Spleen (tissue), 11 donors: ENCODE results near the gene GAS7. TPM values are rescaled to one million over a fixed set of nuclear protein-coding genes. Genes with fewer than 3 reads are reported as not detected.
"Not testable (repeated sequence)": the region's sequence is repeated elsewhere in the genome, so short reads cannot be mapped to it uniquely, and the experiment has no call there.

Source experiments
- DNase-seq: peaks from one replicate; pipeline ENCODE4 v3.0.0-alpha.2; 2020
- H3K27ac ChIP-seq, 8 donors: fragments of 200-600 bp; sonication (generic) in 7 of 8; 1 replicate in 4 of 8; 2 replicates in 4 of 8; pipeline versions ENCODE4 v1.5.0 to v1.8.0; 2016 to 2021; ENCODE audit warnings: inconsistent platforms in 4 of 8, mild to moderate bottlenecking in 4 of 8, moderate library complexity in 1 of 8
- H3K27me3 ChIP-seq, 7 donors: fragments of 200-600 bp; sonication (generic) in 6 of 7; replicated peaks in 1 of 7; 1 replicate in 4 of 7; 2 replicates in 3 of 7; pipeline versions ENCODE4 v1.5.0 to v1.8.0; 2016 to 2021; ENCODE audit warnings: inconsistent platforms in 3 of 7, mild to moderate bottlenecking in 1 of 7
- H3K36me3 ChIP-seq, 6 donors: fragments of 200-600 bp; sonication (generic) in 5 of 6; 1 replicate in 4 of 6; 2 replicates in 2 of 6; pipeline versions ENCODE4 v1.5.0 to v1.8.0; 2016 to 2021; ENCODE audit warnings: inconsistent platforms in 2 of 6
- H3K4me1 ChIP-seq, 6 donors: fragments of 200-600 bp; sonication (generic) in 5 of 6; 1 replicate in 3 of 6; 2 replicates in 3 of 6; pipeline versions ENCODE4 v1.5.0 to v1.8.0; 2016 to 2021; ENCODE audit warnings: inconsistent platforms in 3 of 6
- H3K4me3 ChIP-seq, 8 donors: fragments of 200-600 bp; sonication (generic) in 7 of 8; 1 replicate in 4 of 8; 2 replicates in 4 of 8; pipeline versions ENCODE4 v1.5.0 to v1.8.0; 2016 to 2021; ENCODE audit warnings: inconsistent platforms in 4 of 8, mild to moderate bottlenecking in 4 of 8, moderate library complexity in 2 of 8
- H3K9me3 ChIP-seq, 8 donors: fragments of 200-600 bp; sonication (generic) in 7 of 8; 1 replicate in 4 of 8; 2 replicates in 4 of 8; pipeline versions ENCODE4 v1.5.0 to v1.8.0; 2016 to 2021; ENCODE audit warnings: inconsistent platforms in 4 of 8
- CTCF ChIP-seq, 11 experiments: fragments of 200-600 bp in 7 of 11; fragments of 450-650 bp in 4 of 11; sonication (generic) in 4 of 11; IDR thresholded peaks in 8 of 11; conservative IDR thresholded peaks in 3 of 11; 1 replicate in 7 of 11; 2 replicates in 4 of 11; pipeline versions ENCODE4 v1.4.0 to v1.8.0; 2016 to 2021; ENCODE audit warnings: antibody characterized with exemption in 11 of 11, inconsistent platforms in 4 of 11, mild to moderate bottlenecking in 1 of 11
- POLR2A ChIP-seq, 3 donors: fragments of 450-650 bp; IDR thresholded peaks; one replicate each; pipeline ENCODE4 v1.5.1; 2017; ENCODE audit warnings: antibody characterized with exemption in 3 of 3, mild to moderate bottlenecking in 1 of 3
- POLR2AphosphoS5 ChIP-seq, 3 donors: sonication (generic); formaldehyde crosslinking; IDR thresholded peaks; one replicate each; pipeline ENCODE4 v1.5.1; 2017; ENCODE audit warnings: antibody characterized with exemption in 3 of 3
- WGBS, 5 donors: extraction: QIAGEN DNeasy Blood & Tissue Kit in 3 of 5; methylation state at CpG; one replicate each; pipeline versions ENCODE4 v1.1.5 to v1.1.7; 2013 to 2018; 5-methylcytosine and 5-hydroxymethylcytosine counted together
- intact Hi-C: fragments of 100-400 bp; cut with DNase I; formaldehyde crosslinking; loops from one replicate; pipeline ENCODE4 v1.15.0; 2023; ENCODE audit warnings: low total_unique reads
- polyA plus RNA-seq, 3 donors: library from polyadenylated mRNA; stranded (reverse); fragments of 200-250 nt; gene quantifications; one replicate each; pipeline ENCODE4 v1.2.1, GENCODE V29; 2013
- total RNA-seq, 7 donors: library from RNA; depleted of rRNA in 3 of 7; stranded (reverse); fragments of >200 nt in 3 of 7; fragmentation: NEBNext Ultra II Directional in 4 of 7; extraction: Animal tissue kit (Norgen Biotek cat#: 25700) in 4 of 7; gene quantifications; one replicate each; pipeline versions ENCODE4 v1.1.0 to v1.2.1, GENCODE V29; 2016 to 2021
- donor health status: healthy with polysubstance abuse.
- donor health status: DM: no; HTN: no; CAD: no; lungs with moderate emphysema.
- donor health status: DM: no; HTN: no; CAD: no.
- donor health status: Bipolar disorder and iron deficiency.
- donor health status: healthy.
- donor health status: DM: no; HTN: no; CAD: no.
- donor health status: DM: yes; HTN: yes; CAD: no.

GAS7 gene
- total and polyA plus RNA-seq, 10 donors = 4.1 to 127 (median 60.9) TPM

GRCh38 chr17:10022416-10022815 lies 176.0 kb downstream of the GAS7 start:
- Histone ChIP-seq H3K9me3 (no peaks in the 10 kb centered on the region), H3K27ac (peak overlapping the region in 3 of 8 donors; percentile 80 to 86 (median 85)), H3K4me1 (peaks cover 11 to 96% (median 42%) of the 10 kb centered on the region in 6 donors), H3K27me3 (no peaks in the 10 kb centered on the region), H3K36me3 (peaks cover 0 to 28% (median 0%) of the 10 kb centered on the region in 6 donors), H3K4me3 (no peak overlapping the region)
- WGBS, 5 donors = 89 to 94% (median 91%) methylated on average over 13 of the region's 13 CpGs
- intact Hi-C loops = no loop called here
- TF ChIP-seq CTCF (IDR thresholded peaks at IDR 0.05 in 8 of 11, conservative IDR thresholded peaks at IDR 0.05 in 3 of 11) (no peak), POLR2AphosphoS5 (IDR thresholded peaks at IDR 0.05) (no peak), POLR2A (IDR thresholded peaks at IDR 0.05) (no peak)
- DNase-seq = no peak

- WGBS, 5 donors = 52 to 68% (median 57%) methylated on average over 21 of the region's 21 CpGs
- Histone ChIP-seq H3K27ac (peak overlapping the region in 6 of 8 donors; percentile 54 to 86 (median 77)), H3K4me3 (peak overlapping the region in 1 of 8 donors; percentile 28), H3K27me3 (no peaks in the 10 kb centered on the region), H3K4me1 (peaks cover 11 to 96% (median 42%) of the 10 kb centered on the region in 6 donors), H3K36me3 (peaks cover 0 to 23% (median 0%) of the 10 kb centered on the region in 6 donors), H3K9me3 (no peaks in the 10 kb centered on the region)
- DNase-seq = peak; percentile 90
- intact Hi-C loops = no loop called here
- TF ChIP-seq POLR2A (IDR thresholded peaks at IDR 0.05) (no peak), POLR2AphosphoS5 (IDR thresholded peaks at IDR 0.05) (peak; percentile 24 to 73 (median 36))
These were observed 177.0 kb downstream of the GAS7 start for GRCh38 chr17:10021272-10021984.

- no peak for DNase-seq
- H3K4me3 ChIP-seq = no peak overlapping the region
- H3K36me3 ChIP-seq = peaks cover 0 to 21% (median 0%) of the 10 kb centered on the region in 6 donors
- H3K27ac ChIP-seq = peak overlapping the region in 6 of 8 donors; percentile 54 to 86 (median 80)
- peaks cover 8 to 98% (median 44%) of the 10 kb centered on the region in 6 donors for H3K4me1 ChIP-seq
- intact Hi-C loops = no loop called here
- no peaks in the 10 kb centered on the region for H3K27me3 ChIP-seq
- peak in 1 of 3 donors; percentile 2 for TF ChIP-seq POLR2AphosphoS5 (IDR thresholded peaks at IDR 0.05)
- TF ChIP-seq POLR2A (IDR thresholded peaks at IDR 0.05) = no peak
- H3K9me3 ChIP-seq = no peaks in the 10 kb centered on the region
- WGBS, 5 donors = 36 to 62% (median 43%) methylated on average over 9 of the region's 9 CpGs
These were observed 178.4 kb downstream of the GAS7 start for GRCh38 chr17:10019941-10020451.

GRCh38 chr17:10018461-10018891 lies 179.9 kb downstream of the GAS7 start:
- WGBS, 5 donors = 31 to 36% (median 32%) methylated on average over 7 of the region's 7 CpGs
- H3K27me3 ChIP-seq = no peaks in the 10 kb centered on the region
- peak overlapping the region in 7 of 8 donors; percentile 53 to 86 (median 79) for H3K27ac ChIP-seq
- intact Hi-C loops = no loop called here
- TF ChIP-seq POLR2A (IDR thresholded peaks at IDR 0.05) = no peak
- TF ChIP-seq CTCF (IDR thresholded peaks at IDR 0.05 in 8 of 11, conservative IDR thresholded peaks at IDR 0.05 in 3 of 11) = no peak
- TF ChIP-seq POLR2AphosphoS5 (IDR thresholded peaks at IDR 0.05) = peak in 1 of 3 donors; percentile 51
- H3K9me3 ChIP-seq = no peaks in the 10 kb centered on the region
- DNase-seq = no peak
- H3K36me3 ChIP-seq = peaks cover 0 to 15% (median 0%) of the 10 kb centered on the region in 6 donors
- peaks cover 16 to 100% (median 57%) of the 10 kb centered on the region in 6 donors for H3K4me1 ChIP-seq
- H3K4me3 ChIP-seq = peak overlapping the region in 1 of 8 donors; percentile 39

- H3K4me3 ChIP-seq, intact Hi-C loops, H3K9me3 ChIP-seq, H3K27me3 ChIP-seq, DNase-seq: not testable (repeated sequence)
- H3K27ac ChIP-seq = peak overlapping the region in 6 of 8 donors; percentile 67 to 86 (median 82)
- peaks cover 27 to 100% (median 69%) of the 10 kb centered on the region in 6 donors for H3K4me1 ChIP-seq
- H3K36me3 ChIP-seq = peaks cover 0 to 10% (median 0%) of the 10 kb centered on the region in 6 donors
- WGBS, 5 donors = 77 to 94% (median 89%) methylated on average over 14 of the region's 14 CpGs
These were observed 181.3 kb downstream of the GAS7 start for GRCh38 chr17:10016958-10017570.
